ENCODE results near the gene ARFGAP1.

DNA sequence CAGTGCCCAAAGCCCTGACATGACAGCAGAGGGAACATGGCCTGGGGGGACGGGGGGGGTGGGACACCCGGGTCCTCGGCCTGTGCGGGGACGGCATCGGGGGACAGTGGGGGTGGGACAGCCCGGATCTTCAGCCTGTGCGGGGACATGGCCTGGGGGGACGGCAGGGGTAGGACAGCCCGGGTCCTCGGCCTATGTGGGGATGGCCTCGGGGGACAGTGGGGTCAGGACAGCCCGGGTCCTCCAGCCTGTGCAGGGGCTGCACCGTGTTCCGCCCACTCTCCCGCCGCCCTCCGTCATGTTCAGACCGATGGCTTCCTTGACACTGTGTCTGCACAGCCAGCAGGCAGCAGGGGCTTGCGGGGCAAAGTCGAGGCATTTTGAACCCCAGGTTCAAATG is 29.9 kb upstream of the ARFGAP1 start:
- no peak for TF ChIP-seq CTCF (conservative IDR thresholded peaks at IDR 0.05; ENCODE audit: low read depth, low read length)
- no peak for TF ChIP-seq CHD1 (IDR thresholded peaks at IDR 0.05; ENCODE audit: low read depth, low read length)
- no peak for TF ChIP-seq POLR2A (IDR thresholded peaks at IDR 0.05; ENCODE audit: low read depth, low read length)
- no peak for TF ChIP-seq RAD21 (IDR thresholded peaks at IDR 0.05; ENCODE audit: low read length)
